ENCODE data around the gene PNMA6E.

Gene PNMA6E

GRCh38 chrX:153380691-153381090 lies 20.5 kb downstream of the PNMA6E start:
- H3K9me3 ChIP-seq (ENCODE audit: control insufficient read depth, insufficient read depth, low read depth, low read length): no peaks in the 10 kb centered on the region
- POLR2A ChIA-PET: no interaction called here
- no peak overlapping the region for H3K27ac ChIP-seq (ENCODE audit: extremely low read depth, low read depth, low read length)
- H3K36me3 ChIP-seq (ENCODE audit: control insufficient read depth in 2 of 2, insufficient read depth in 1 of 2, low read length in 2 of 2): no peaks in the 10 kb centered on the region
- CTCF ChIA-PET: interaction anchor here (1.2 to 1.6 kb wide), 2 partner anchors 19 to 348 kb away, joined by 3 read pairs; no protein-coding TSS in a partner anchor
- H3K4me1 ChIP-seq (ENCODE audit: control insufficient read depth, insufficient read depth, low read length): no peaks in the 10 kb centered on the region
- TF ChIP-seq ZNF830 (tag by site-specific recombination; IDR thresholded peaks at IDR 0.05; ENCODE audit: low read depth): no peak
- no peak for TF ChIP-seq ZSCAN16 (tag by site-specific recombination; IDR thresholded peaks at IDR 0.05)
- H3K4me3 ChIP-seq (ENCODE audit: low read depth, low read length): no peak overlapping the region

GRCh38 chrX:153379971-153380581 lies 21.1 kb downstream of the PNMA6E start:
- H3K9me3 ChIP-seq (ENCODE audit: control insufficient read depth, insufficient read depth, low read depth, low read length): no peaks in the 10 kb centered on the region
- TF ChIP-seq ZSCAN18 (tag by site-specific recombination; IDR thresholded peaks at IDR 0.05) (no peak), ZSCAN23 (tag by site-specific recombination; IDR thresholded peaks at IDR 0.05) (no peak), ZNF138 (tag by site-specific recombination; IDR thresholded peaks at IDR 0.05; ENCODE audit: borderline replicate concordance) (no peak), YY1 (tag by site-specific recombination; IDR thresholded peaks at IDR 0.05) (no peak), ZNF560 (tag by site-specific recombination; IDR thresholded peaks at IDR 0.05; ENCODE audit: borderline replicate concordance) (no peak), PRDM1 (tag by site-specific recombination; IDR thresholded peaks at IDR 0.05) (no peak), ZNF529 (tag by site-specific recombination; IDR thresholded peaks at IDR 0.05; ENCODE audit: insufficient replicate concordance) (no peak), ZNF155 (tag by site-specific recombination; IDR thresholded peaks at IDR 0.05) (no peak), ZNF350 (tag by site-specific recombination; IDR thresholded peaks at IDR 0.05) (no peak)
- H3K36me3 ChIP-seq (ENCODE audit: control insufficient read depth in 2 of 2, insufficient read depth in 1 of 2, low read length in 2 of 2): no peaks in the 10 kb centered on the region
- no peaks in the 10 kb centered on the region for H3K4me1 ChIP-seq (ENCODE audit: control insufficient read depth, insufficient read depth, low read length)
- CTCF ChIA-PET: interaction anchor here (0.6 to 1.6 kb wide), 2 partner anchors 19 to 28 kb away, joined by 3 read pairs; no protein-coding TSS in a partner anchor
- POLR2A ChIA-PET: interaction anchor here (0.6 kb wide), 1 partner anchor 436 kb away, joined by 3 read pairs; no protein-coding TSS in a partner anchor
- H3K27ac ChIP-seq (ENCODE audit: extremely low read depth, low read depth, low read length): no peak overlapping the region
- H3K4me3 ChIP-seq (ENCODE audit: low read depth, low read length): no peak overlapping the region

GRCh38 chrX:153379508-153379907 lies 21.6 kb downstream of the PNMA6E start:
- H3K9me3 ChIP-seq (ENCODE audit: control insufficient read depth, insufficient read depth, low read depth, low read length): no peaks in the 10 kb centered on the region

More at GRCh38 chrX:153379508-153379907, 21.6 kb downstream of the PNMA6E start:
- Histone ChIP-seq H3K4me1 (ENCODE audit: control insufficient read depth, insufficient read depth, low read length) (no peaks in the 10 kb centered on the region), H3K27ac (ENCODE audit: extremely low read depth, low read depth, low read length) (no peak overlapping the region), H3K4me3 (ENCODE audit: low read depth, low read length) (no peak overlapping the region), H3K36me3 (ENCODE audit: control insufficient read depth in 2 of 2, insufficient read depth in 1 of 2, low read length in 2 of 2) (no peaks in the 10 kb centered on the region)
- POLR2A ChIA-PET: no interaction called here
- CTCF ChIA-PET: interaction anchor here (0.6 kb wide), 1 partner anchor 28 kb away, joined by 3 read pairs; no protein-coding TSS in a partner anchor
- TF ChIP-seq ZNF362 (tag by site-specific recombination; IDR thresholded peaks at IDR 0.05) (no peak), ZNF501 (tag by site-specific recombination; IDR thresholded peaks at IDR 0.05) (no peak), ZFHX2 (tag by site-specific recombination; conservative IDR thresholded peaks at IDR 0.05) (peak; percentile 58; the same call in 1 of the 2 replicates), ZNF174 (tag by site-specific recombination; IDR thresholded peaks at IDR 0.05) (no peak), ZBTB20 (tag by site-specific recombination; IDR thresholded peaks at IDR 0.05) (peak; percentile 14; the same call in 1 of the 2 replicates), ZSCAN30 (tag by site-specific recombination; IDR thresholded peaks at IDR 0.05) (no peak), YY1 (tag by site-specific recombination; IDR thresholded peaks at IDR 0.05) (no peak), ZNF398 (tag by site-specific recombination; IDR thresholded peaks at IDR 0.05) (peak; percentile 33; the same call in 1 of the 2 replicates), ZNF792 (tag by site-specific recombination; IDR thresholded peaks at IDR 0.05) (no peak), ZNF214 (tag by site-specific recombination; IDR thresholded peaks at IDR 0.05; ENCODE audit: borderline replicate concordance) (no peak), EGR2 (tag by site-specific recombination; IDR thresholded peaks at IDR 0.05; ENCODE audit: low read depth) (peak; percentile 35; the same call in 1 of the 2 replicates), ZIC2 (tag by site-specific recombination; IDR thresholded peaks at IDR 0.05) (peak; percentile 90)

Measured in HEK293 (cell line).